ENCODE measurements around the gene URI1. TPM values are rescaled to one million over a fixed set of nuclear protein-coding genes. Genes with fewer than 3 reads are reported as not detected.
A peak's percentile ranks its signal among the peaks of the same experiment; 100 is the strongest.

URI1 gene
- total and polyA plus RNA-seq, 5 donors from 2014 or later, result 11.9 to 60.8 (median 22.6) TPM

- H3K9me3 Mint-ChIP-seq, result peaks cover 0 to 1% (median 0%) of the 10 kb centered on the region in 7 donors
- peaks cover 0 to 6% (median 2%) of the 10 kb centered on the region in 4 donors for H3K4me1 Mint-ChIP-seq
- Histone ChIP-seq H3K4me3 (ENCODE audit: low read depth, low read length) (no peak overlapping the region), H3K27ac (ENCODE audit: insufficient read depth, low read length, poor library complexity, severe bottlenecking) (no peak overlapping the region), H3K36me3 (ENCODE audit: control insufficient read depth, insufficient read depth, low read length) (no peaks in the 10 kb centered on the region), H3K27me3 (ENCODE audit: control insufficient read depth, insufficient read depth, low read length) (no peaks in the 10 kb centered on the region), H3K4me1 (ENCODE audit: control insufficient read depth, insufficient read depth, low read length, poor library complexity, severe bottlenecking) (no peaks in the 10 kb centered on the region), H3K9me3 (ENCODE audit: control insufficient read depth in 2 of 2, low read length in 2 of 2) (no peaks in the 10 kb centered on the region)
- peaks cover 4% of the 10 kb centered on the region for H3K27me3 Mint-ChIP-seq
- peak overlapping the region in 1 of 3 donors; percentile 29 for H3K27ac Mint-ChIP-seq
- H3K4me3 Mint-ChIP-seq, result no peak overlapping the region
- ATAC-seq (ENCODE audit: low read depth in 2 of 2) (no peak), DNase-seq (no peak)
- no peaks in the 10 kb centered on the region for H3K36me3 Mint-ChIP-seq
Observed at GRCh38 chr19:30052122-30053075, 110.4 kb downstream of the URI1 start.

- H3K27ac ChIP-seq (ENCODE audit: insufficient read depth, low read length, poor library complexity, severe bottlenecking), result no peak overlapping the region
- H3K4me1 ChIP-seq (ENCODE audit: control insufficient read depth, insufficient read depth, low read length, poor library complexity, severe bottlenecking), result no peaks in the 10 kb centered on the region
- H3K27me3 Mint-ChIP-seq, result peaks cover 4% of the 10 kb centered on the region
- DNase-seq (no peak), ATAC-seq (ENCODE audit: low read depth in 2 of 2) (no peak)
- no peak overlapping the region for H3K27ac Mint-ChIP-seq
- no peaks in the 10 kb centered on the region for H3K9me3 ChIP-seq (ENCODE audit: control insufficient read depth in 2 of 2, low read length in 2 of 2)
- H3K9me3 Mint-ChIP-seq, result peaks cover 0 to 4% (median 0%) of the 10 kb centered on the region in 7 donors
- no peak overlapping the region for H3K4me3 ChIP-seq (ENCODE audit: low read depth, low read length)
- no peaks in the 10 kb centered on the region for H3K36me3 ChIP-seq (ENCODE audit: control insufficient read depth, insufficient read depth, low read length)
- peaks cover 0 to 5% (median 2%) of the 10 kb centered on the region in 4 donors for H3K4me1 Mint-ChIP-seq
- H3K27me3 ChIP-seq (ENCODE audit: control insufficient read depth, insufficient read depth, low read length), result no peaks in the 10 kb centered on the region
- H3K36me3 Mint-ChIP-seq, result no peaks in the 10 kb centered on the region
- H3K4me3 Mint-ChIP-seq, result no peak overlapping the region
Observed at GRCh38 chr19:30053558-30053957, 111.5 kb downstream of the URI1 start.

- DNase-seq (no peak), ATAC-seq (ENCODE audit: low read depth in 2 of 2) (no peak)
- peaks cover 0 to 4% (median 0%) of the 10 kb centered on the region in 7 donors for H3K9me3 Mint-ChIP-seq
- Histone ChIP-seq H3K27me3 (ENCODE audit: control insufficient read depth, insufficient read depth, low read length) (no peaks in the 10 kb centered on the region), H3K4me3 (ENCODE audit: low read depth, low read length) (no peak overlapping the region), H3K27ac (ENCODE audit: insufficient read depth, low read length, poor library complexity, severe bottlenecking) (no peak overlapping the region), H3K4me1 (ENCODE audit: control insufficient read depth, insufficient read depth, low read length, poor library complexity, severe bottlenecking) (no peaks in the 10 kb centered on the region), H3K36me3 (ENCODE audit: control insufficient read depth, insufficient read depth, low read length) (no peaks in the 10 kb centered on the region), H3K9me3 (ENCODE audit: control insufficient read depth in 2 of 2, low read length in 2 of 2) (no peaks in the 10 kb centered on the region)
- peaks cover 0 to 5% (median 2%) of the 10 kb centered on the region in 4 donors for H3K4me1 Mint-ChIP-seq
- H3K27me3 Mint-ChIP-seq, result peaks cover 4% of the 10 kb centered on the region
- H3K36me3 Mint-ChIP-seq, result no peaks in the 10 kb centered on the region
- no peak overlapping the region for H3K4me3 Mint-ChIP-seq
- H3K27ac Mint-ChIP-seq, result no peak overlapping the region
Observed at GRCh38 chr19:30054210-30054609, 112.2 kb downstream of the URI1 start.

GRCh38 chr19:30056580-30056979 lies 114.5 kb downstream of the URI1 start:
- Mint-ChIP-seq H3K9me3 (peaks cover 0 to 4% (median 0%) of the 10 kb centered on the region in 7 donors), H3K4me3 (no peak overlapping the region), H3K27me3 (peaks cover 4% of the 10 kb centered on the region), H3K4me1 (peaks cover 0 to 3% (median 1%) of the 10 kb centered on the region in 4 donors), H3K27ac (no peak overlapping the region), H3K36me3 (no peaks in the 10 kb centered on the region)
- no peaks in the 10 kb centered on the region for H3K4me1 ChIP-seq (ENCODE audit: control insufficient read depth, insufficient read depth, low read length, poor library complexity, severe bottlenecking)
- no peaks in the 10 kb centered on the region for H3K36me3 ChIP-seq (ENCODE audit: control insufficient read depth, insufficient read depth, low read length)
- ATAC-seq (ENCODE audit: low read depth in 2 of 2) (no peak), DNase-seq (no peak)
- no peaks in the 10 kb centered on the region for H3K27me3 ChIP-seq (ENCODE audit: control insufficient read depth, insufficient read depth, low read length)
- no peak overlapping the region for H3K4me3 ChIP-seq (ENCODE audit: low read depth, low read length)
- H3K27ac ChIP-seq (ENCODE audit: insufficient read depth, low read length, poor library complexity, severe bottlenecking), result no peak overlapping the region
- H3K9me3 ChIP-seq (ENCODE audit: control insufficient read depth in 2 of 2, low read length in 2 of 2), result no peaks in the 10 kb centered on the region

- H3K9me3 ChIP-seq (ENCODE audit: control insufficient read depth in 2 of 2, low read length in 2 of 2), result no peaks in the 10 kb centered on the region
- H3K4me3 ChIP-seq (ENCODE audit: low read depth, low read length), result no peak overlapping the region
- no peaks in the 10 kb centered on the region for H3K36me3 ChIP-seq (ENCODE audit: control insufficient read depth, insufficient read depth, low read length)
- peaks cover 0 to 4% (median 0%) of the 10 kb centered on the region in 7 donors for H3K9me3 Mint-ChIP-seq
- H3K27me3 Mint-ChIP-seq, result peaks cover 4% of the 10 kb centered on the region
- H3K36me3 Mint-ChIP-seq, result no peaks in the 10 kb centered on the region
- H3K4me1 Mint-ChIP-seq, result no peaks in the 10 kb centered on the region
- H3K27ac Mint-ChIP-seq, result no peak overlapping the region
- ATAC-seq (ENCODE audit: low read depth in 2 of 2) (no peak), DNase-seq (no peak)
- H3K27ac ChIP-seq (ENCODE audit: insufficient read depth, low read length, poor library complexity, severe bottlenecking), result no peak overlapping the region
- no peaks in the 10 kb centered on the region for H3K4me1 ChIP-seq (ENCODE audit: control insufficient read depth, insufficient read depth, low read length, poor library complexity, severe bottlenecking)
- no peak overlapping the region for H3K4me3 Mint-ChIP-seq
- H3K27me3 ChIP-seq (ENCODE audit: control insufficient read depth, insufficient read depth, low read length), result no peaks in the 10 kb centered on the region
Observed at GRCh38 chr19:30059741-30060457, 117.9 kb downstream of the URI1 start.

- no peaks in the 10 kb centered on the region for H3K4me1 ChIP-seq (ENCODE audit: control insufficient read depth, insufficient read depth, low read length, poor library complexity, severe bottlenecking)
- H3K27ac Mint-ChIP-seq, result no peak overlapping the region
- H3K27me3 ChIP-seq (ENCODE audit: control insufficient read depth, insufficient read depth, low read length), result no peaks in the 10 kb centered on the region
- no peak for ATAC-seq (ENCODE audit: low read depth in 2 of 2)
- H3K4me3 ChIP-seq (ENCODE audit: low read depth, low read length), result no peak overlapping the region
- peaks cover 8% of the 10 kb centered on the region for H3K27me3 Mint-ChIP-seq
- H3K9me3 ChIP-seq (ENCODE audit: control insufficient read depth in 2 of 2, low read length in 2 of 2), result no peaks in the 10 kb centered on the region
- DNase-seq, result no peak
- H3K4me3 Mint-ChIP-seq, result no peak overlapping the region
- no peaks in the 10 kb centered on the region for H3K4me1 Mint-ChIP-seq
- H3K9me3 Mint-ChIP-seq, result peaks cover 0 to 4% (median 0%) of the 10 kb centered on the region in 7 donors
- no peak overlapping the region for H3K27ac ChIP-seq (ENCODE audit: insufficient read depth, low read length, poor library complexity, severe bottlenecking)
- H3K36me3 Mint-ChIP-seq, result no peaks in the 10 kb centered on the region
- H3K36me3 ChIP-seq (ENCODE audit: control insufficient read depth, insufficient read depth, low read length), result no peaks in the 10 kb centered on the region
Observed at GRCh38 chr19:30060531-30061222, 118.6 kb downstream of the URI1 start.

GRCh38 chr19:30061223-30062064 lies 119.4 kb downstream of the URI1 start:
- Mint-ChIP-seq H3K4me3 (no peak overlapping the region), H3K9me3 (peaks cover 0 to 4% (median 0%) of the 10 kb centered on the region in 7 donors), H3K27me3 (peaks cover 5% of the 10 kb centered on the region), H3K27ac (no peak overlapping the region), H3K36me3 (no peaks in the 10 kb centered on the region), H3K4me1 (no peaks in the 10 kb centered on the region)
- Histone ChIP-seq H3K4me3 (ENCODE audit: low read depth, low read length) (no peak overlapping the region), H3K36me3 (ENCODE audit: control insufficient read depth, insufficient read depth, low read length) (no peaks in the 10 kb centered on the region), H3K27ac (ENCODE audit: insufficient read depth, low read length, poor library complexity, severe bottlenecking) (no peak overlapping the region), H3K9me3 (ENCODE audit: control insufficient read depth in 2 of 2, low read length in 2 of 2) (no peaks in the 10 kb centered on the region), H3K27me3 (ENCODE audit: control insufficient read depth, insufficient read depth, low read length) (no peaks in the 10 kb centered on the region), H3K4me1 (ENCODE audit: control insufficient read depth, insufficient read depth, low read length, poor library complexity, severe bottlenecking) (no peaks in the 10 kb centered on the region)
- no peak for ATAC-seq (ENCODE audit: low read depth in 2 of 2)
- no peak for DNase-seq
